H1 (cell line): ENCODE measurements around the gene CD48.

Source experiments
- BRCA1 ChIP-seq: IDR thresholded peaks from 2 replicates; pipeline ENCODE4 v1.6.1; 2012; ENCODE audit warnings: low read depth, low read length, improper control_type of control experiment
- CTBP2 ChIP-seq: IDR thresholded peaks from 2 replicates; pipeline ENCODE4 v1.7.0; 2011; ENCODE audit warnings: borderline replicate concordance, mild to moderate bottlenecking, moderate library complexity, mixed read lengths, low read length; ENCODE audit not compliant: insufficient read depth, insufficient read length
- CTCF ChIP-seq, 3 experiments: IDR thresholded peaks; 1 replicate in 2 of 3; 2 replicates in 1 of 3; pipeline versions ENCODE4 v1.5.1 to v1.6.1; 2011; ENCODE audit warnings: low read length in 3 of 3, mild to moderate bottlenecking in 3 of 3, inconsistent platforms in 2 of 3, low read depth in 1 of 3, moderate library complexity in 1 of 3; ENCODE audit not compliant: insufficient read depth in 1 of 3; ENCODE audit errors: control extremely low read depth in 1 of 3
- EZH2 ChIP-seq: fragments of 200-600 bp; sonication (generic); IDR thresholded peaks from 2 replicates; pipeline ENCODE4 v1.7.1; 2012; ENCODE audit warnings: low read depth, mild to moderate bottlenecking, moderate library complexity, low read length, inconsistent platforms; ENCODE audit not compliant: severe bottlenecking
- MAFK ChIP-seq: IDR thresholded peaks from 2 replicates; pipeline ENCODE4 v1.6.1; 2012; ENCODE audit warnings: low read depth, mild to moderate bottlenecking, improper control_type of control experiment, low read length
- NRF1 ChIP-seq: IDR thresholded peaks from 2 replicates; pipeline ENCODE4 v1.6.1; 2011; ENCODE audit warnings: mild to moderate bottlenecking, low read depth, low read length, improper control_type of control experiment
- PHF8 ChIP-seq: fragments of 200-600 bp; sonication (generic); conservative IDR thresholded peaks from 2 replicates; pipeline ENCODE4 v1.7.1; 2012; ENCODE audit warnings: low read depth, mild to moderate bottlenecking, inconsistent platforms, low read length, moderate library complexity
- POLR2A ChIP-seq, 2 experiments: IDR thresholded peaks; 1 replicate in 1 of 2; 2 replicates in 1 of 2; pipeline ENCODE4 v1.6.1; 2011; ENCODE audit warnings: low read depth in 2 of 2, low read length in 2 of 2, mild to moderate bottlenecking in 2 of 2; ENCODE audit errors: control extremely low read depth in 1 of 2
- POLR2AphosphoS5 ChIP-seq: IDR thresholded peaks from 2 replicates; pipeline ENCODE4 v1.6.1; 2011; ENCODE audit warnings: low read depth, low read length
- SIX5 ChIP-seq: IDR thresholded peaks from 2 replicates; pipeline ENCODE4 v1.6.1; 2011; ENCODE audit warnings: mild to moderate bottlenecking, low read depth, low read length
- TBP ChIP-seq: IDR thresholded peaks from 2 replicates; pipeline ENCODE4 v1.6.1; 2011; ENCODE audit warnings: low read depth, low read length, improper control_type of control experiment
- ZNF274 ChIP-seq: IDR thresholded peaks from 2 replicates; pipeline ENCODE4 v1.7.0; 2012; ENCODE audit warnings: low read length, borderline replicate concordance; ENCODE audit errors: extremely low read depth

- TF ChIP-seq NRF1: no peak
- no peak for TF ChIP-seq ZNF274
- no peak for TF ChIP-seq TBP
- no peak for TF ChIP-seq CTBP2
- TF ChIP-seq PHF8: no peak
- TF ChIP-seq BRCA1: no peak
- TF ChIP-seq CTCF (IDR thresholded peaks at IDR 0.05; ENCODE audit: control extremely low read depth in 1 of 3, insufficient read depth in 1 of 3, low read depth in 1 of 3, low read length in 3 of 3): no peak
- TF ChIP-seq POLR2A (IDR thresholded peaks at IDR 0.05; ENCODE audit: control extremely low read depth in 1 of 2, low read depth in 2 of 2, low read length in 2 of 2): no peak
- TF ChIP-seq EZH2: no peak
- no peak for TF ChIP-seq SIX5
- TF ChIP-seq POLR2AphosphoS5: no peak
- TF ChIP-seq MAFK: no peak
Measured at GRCh38 chr1:160748878-160749269, 37.3 kb upstream of the CD48 start.
